Liver (tissue), 9 donors: Measurements from ENCODE around the gene GRIK1. TPM values are rescaled to one million over a fixed set of nuclear protein-coding genes. Genes with fewer than 3 reads are reported as not detected.

ENCODE experiments used
- DNase-seq: peaks from one replicate; pipeline ENCODE4 v3.0.0-alpha.2; 2017; ENCODE audit warnings: low spot score
- H3K27ac ChIP-seq, 2 donors: one replicate each; pipeline ENCODE4 v1.7.0; 2013; ENCODE audit warnings: inconsistent platforms in 2 of 2, low read length in 2 of 2, control low read depth in 1 of 2, low read depth in 1 of 2, mild to moderate bottlenecking in 1 of 2
- H3K27me3 ChIP-seq, 4 donors: one replicate each; pipeline versions ENCODE4 v1.6.1 to v1.7.0; 2013; ENCODE audit warnings: low read length in 3 of 4, inconsistent platforms in 1 of 4, mild to moderate bottlenecking in 1 of 4, moderate library complexity in 1 of 4; ENCODE audit not compliant: control insufficient read depth in 4 of 4, insufficient read depth in 4 of 4
- H3K36me3 ChIP-seq, 4 donors: one replicate each; pipeline versions ENCODE4 v1.6.1 to v1.7.0; 2013; ENCODE audit warnings: low read length in 3 of 4, mild to moderate bottlenecking in 3 of 4, low read depth in 1 of 4, moderate library complexity in 1 of 4; ENCODE audit not compliant: control insufficient read depth in 4 of 4, insufficient read depth in 3 of 4
- H3K4me1 ChIP-seq, 4 donors: one replicate each; pipeline versions ENCODE4 v1.6.1 to v1.7.0; 2013; ENCODE audit warnings: low read length in 3 of 4, mild to moderate bottlenecking in 3 of 4, moderate library complexity in 1 of 4; ENCODE audit not compliant: control insufficient read depth in 4 of 4, insufficient read depth in 4 of 4
- H3K4me3 ChIP-seq, 3 donors: one replicate each; pipeline versions ENCODE4 v1.6.1 to v1.7.0; 2013; ENCODE audit warnings: low read length in 3 of 3, control low read depth in 1 of 3, low read depth in 1 of 3, mild to moderate bottlenecking in 1 of 3
- H3K9ac ChIP-seq, 2 donors: one replicate each; pipeline ENCODE4 v1.7.0; 2013; ENCODE audit warnings: low read length in 2 of 2, mild to moderate bottlenecking in 2 of 2, moderate library complexity in 2 of 2, control low read depth in 1 of 2, low read depth in 1 of 2
- H3K9me3 ChIP-seq, 4 donors: one replicate each; pipeline versions ENCODE4 v1.6.1 to v1.7.0; 2013; ENCODE audit warnings: low read length in 3 of 4; ENCODE audit not compliant: control insufficient read depth in 4 of 4
- CTCF ChIP-seq: fragments of 150-350 bp; IDR thresholded peaks from 2 replicates; pipeline ENCODE4 v1.5.1; 2017; ENCODE audit warnings: improper control_type of control experiment, low read depth, low read length; ENCODE audit not compliant: missing input control
- EGR1 ChIP-seq, 2 donors: IDR thresholded peaks; 2 replicates each; pipeline ENCODE4 v1.6.1; 2016 to 2018; ENCODE audit warnings: antibody characterized with exemption in 2 of 2, low read depth in 2 of 2
- GABPA ChIP-seq, 2 donors: IDR thresholded peaks in 1 of 2; conservative IDR thresholded peaks in 1 of 2; 2 replicates each; pipeline ENCODE4 v1.6.1; 2016; ENCODE audit warnings: antibody characterized with exemption in 2 of 2, mild to moderate bottlenecking in 1 of 2, moderate library complexity in 1 of 2
- HNF4A ChIP-seq, 2 donors: conservative IDR thresholded peaks; 2 replicates each; pipeline ENCODE4 v1.6.1; 2016; ENCODE audit warnings: antibody characterized with exemption in 2 of 2, mild to moderate bottlenecking in 2 of 2
- HNF4G ChIP-seq: IDR thresholded peaks from 2 replicates; pipeline ENCODE4 v1.6.1; 2016; ENCODE audit warnings: antibody characterized with exemption
- JUND ChIP-seq, 2 donors: IDR thresholded peaks; 2 replicates each; pipeline ENCODE4 v1.6.1; 2016; ENCODE audit warnings: antibody characterized with exemption in 2 of 2
- MAX ChIP-seq: IDR thresholded peaks from 2 replicates; pipeline ENCODE4 v1.6.1; 2016; ENCODE audit warnings: antibody characterized with exemption
- NR2F2 ChIP-seq: IDR thresholded peaks from 2 replicates; pipeline ENCODE4 v1.6.1; 2016; ENCODE audit warnings: antibody characterized with exemption
- RAD21 ChIP-seq, 2 donors: IDR thresholded peaks; 2 replicates each; pipeline ENCODE4 v1.6.1; 2016; ENCODE audit warnings: antibody characterized with exemption in 2 of 2, mild to moderate bottlenecking in 2 of 2
- REST ChIP-seq: IDR thresholded peaks from 2 replicates; pipeline ENCODE4 v1.6.1; 2016; ENCODE audit warnings: antibody characterized with exemption, mild to moderate bottlenecking
- RXRA ChIP-seq, 2 donors: IDR thresholded peaks; 2 replicates each; pipeline ENCODE4 v1.6.1; 2017 to 2018; ENCODE audit warnings: antibody characterized with exemption in 2 of 2, mild to moderate bottlenecking in 1 of 2
- TAF1 ChIP-seq: conservative IDR thresholded peaks from 2 replicates; pipeline ENCODE4 v1.6.1; 2016; ENCODE audit warnings: antibody characterized with exemption, mild to moderate bottlenecking
- YY1 ChIP-seq: IDR thresholded peaks from 2 replicates; pipeline ENCODE4 v1.6.1; 2016; ENCODE audit warnings: antibody characterized with exemption, mild to moderate bottlenecking
- ZBTB33 ChIP-seq: IDR thresholded peaks from 2 replicates; pipeline ENCODE4 v1.6.1; 2016; ENCODE audit warnings: antibody characterized with exemption
- WGBS: extraction: QIAGEN DNeasy Blood & Tissue Kit; methylation state at CpG from one replicate; pipeline ENCODE4 v1.1.7; 2013; 5-methylcytosine and 5-hydroxymethylcytosine counted together
- polyA plus RNA-seq, 2 donors: library from polyadenylated mRNA; stranded (reverse) in 1 of 2; unstranded in 1 of 2; fragments of 200-250 nt in 1 of 2; fragments of >200 nt in 1 of 2; fragmentation: Nextera tagmentation in 1 of 2; extraction: Ambion mirVana in 1 of 2; gene quantifications; one replicate each; pipeline versions ENCODE4 v1.2.1 to v1.2.3, GENCODE V29; 2013 to 2015
- total RNA-seq, 2 donors: library from RNA; depleted of rRNA; stranded (reverse); fragments of >200 nt; gene quantifications; one replicate each; pipeline ENCODE4 v1.2.3, GENCODE V29; 2014
- TF ChIP-seq, protein P1 (sequence below): IDR thresholded peaks from 2 replicates; pipeline ENCODE4 v1.6.1; 2016; ENCODE audit warnings: antibody characterized with exemption
- donor health status: healthy.
- donor health status: healthy.
- donor health status: healthy.
- donor health status: healthy.
- donor health status: healthy.

The GRIK1 gene
- total and polyA plus RNA-seq, 4 donors: 0.02 to 0.14 (median 0.05) TPM; not detected in 1

GRCh38 chr21:29604076-29604475 is 335.7 kb downstream of the GRIK1 start:
- Histone ChIP-seq H3K9me3 (no peaks in the 10 kb centered on the region), H3K36me3 (no peaks in the 10 kb centered on the region), H3K9ac (no peak overlapping the region), H3K4me1 (no peaks in the 10 kb centered on the region), H3K4me3 (no peak overlapping the region), H3K27ac (no peak overlapping the region), H3K27me3 (no peaks in the 10 kb centered on the region)
- WGBS: 85% methylated on average over 4 of the region's 4 CpGs
- TF ChIP-seq, protein P1, sequence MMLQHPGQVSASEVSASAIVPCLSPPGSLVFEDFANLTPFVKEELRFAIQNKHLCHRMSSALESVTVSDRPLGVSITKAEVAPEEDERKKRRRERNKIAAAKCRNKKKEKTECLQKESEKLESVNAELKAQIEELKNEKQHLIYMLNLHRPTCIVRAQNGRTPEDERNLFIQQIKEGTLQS: no peak
- no peak for TF ChIP-seq NR2F2
- TF ChIP-seq RXRA (IDR thresholded peaks at IDR 0.05): no peak
- no peak for TF ChIP-seq HNF4A (conservative IDR thresholded peaks at IDR 0.05)
- no peak for DNase-seq

DNA sequence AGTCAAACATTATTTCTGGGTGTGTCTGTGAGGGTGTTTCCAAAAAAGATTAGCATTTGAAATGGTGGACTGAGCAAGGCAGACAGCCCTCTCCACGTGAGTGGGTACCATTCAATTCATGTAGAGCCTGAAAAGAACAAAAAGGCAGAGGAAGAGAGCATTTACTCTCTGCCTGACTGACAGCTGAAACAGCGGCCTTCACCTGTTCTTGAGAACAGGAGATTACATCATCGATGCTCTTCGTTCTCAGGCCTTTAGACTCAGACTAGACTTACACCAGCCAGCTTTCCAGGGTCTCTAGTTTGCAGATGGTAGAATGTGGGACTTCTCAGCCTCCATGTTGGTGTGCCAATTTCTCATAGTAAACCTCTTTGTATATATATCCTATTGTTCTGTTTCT is 338.7 kb downstream of the GRIK1 start:
- no peaks in the 10 kb centered on the region for H3K27me3 ChIP-seq
- H3K27ac ChIP-seq: no peak overlapping the region
- no peaks in the 10 kb centered on the region for H3K36me3 ChIP-seq
- H3K9me3 ChIP-seq: no peaks in the 10 kb centered on the region
- TF ChIP-seq TAF1 (no peak), HNF4A (conservative IDR thresholded peaks at IDR 0.05) (no peak), GABPA (IDR thresholded peaks at IDR 0.05 in 1 of 2, conservative IDR thresholded peaks at IDR 0.05 in 1 of 2) (no peak), ZBTB33 (no peak), RXRA (IDR thresholded peaks at IDR 0.05) (no peak)
- no peak overlapping the region for H3K9ac ChIP-seq
- H3K4me1 ChIP-seq: no peaks in the 10 kb centered on the region
- no peak overlapping the region for H3K4me3 ChIP-seq
- DNase-seq: no peak
- WGBS: 97% methylated on average over 4 of the region's 4 CpGs

GRCh38 chr21:29586696-29587095 is 353.1 kb downstream of the GRIK1 start:
- Histone ChIP-seq H3K27me3 (no peaks in the 10 kb centered on the region), H3K36me3 (no peaks in the 10 kb centered on the region), H3K27ac (no peak overlapping the region), H3K4me1 (no peaks in the 10 kb centered on the region), H3K4me3 (no peak overlapping the region), H3K9ac (no peak overlapping the region), H3K9me3 (no peaks in the 10 kb centered on the region)
- no peak for TF ChIP-seq HNF4G
- no peak for TF ChIP-seq RAD21 (IDR thresholded peaks at IDR 0.05)
- no peak for TF ChIP-seq ZBTB33
- TF ChIP-seq TAF1: no peak
- TF ChIP-seq EGR1 (IDR thresholded peaks at IDR 0.05; ENCODE audit: low read depth in 2 of 2): no peak
- TF ChIP-seq JUND (IDR thresholded peaks at IDR 0.05): no peak
- no peak for TF ChIP-seq CTCF
- no peak for TF ChIP-seq YY1
- no peak for TF ChIP-seq REST
- no peak for TF ChIP-seq MAX
- TF ChIP-seq RXRA (IDR thresholded peaks at IDR 0.05): no peak
- DNase-seq: no peak
- 76% methylated on average over 1 of the region's 1 CpG for WGBS
